H1 (cell line): Measurements from ENCODE around the gene ZNF135. TPM values are rescaled to one million over a fixed set of nuclear protein-coding genes. Genes with fewer than 3 reads are reported as not detected.

Experiments
- BRCA1 ChIP-seq: IDR thresholded peaks from 2 replicates; pipeline ENCODE4 v1.6.1; 2012; ENCODE audit warnings: low read depth, low read length, improper control_type of control experiment
- CEBPB ChIP-seq: IDR thresholded peaks from 2 replicates; pipeline ENCODE4 v1.6.1; 2012; ENCODE audit warnings: low read depth, low read length
- EP300 ChIP-seq, 2 experiments: IDR thresholded peaks; 1 replicate in 1 of 2; 2 replicates in 1 of 2; pipeline ENCODE4 v1.6.1; 2011 to 2012; ENCODE audit warnings: low read depth in 2 of 2, low read length in 2 of 2, mild to moderate bottlenecking in 2 of 2, borderline replicate concordance in 1 of 2, inconsistent platforms in 1 of 2, moderate library complexity in 1 of 2
- JUN ChIP-seq: IDR thresholded peaks from 2 replicates; pipeline ENCODE4 v1.6.1; 2011; ENCODE audit warnings: low read depth, mild to moderate bottlenecking, improper control_type of control experiment, low read length
- NRF1 ChIP-seq: IDR thresholded peaks from 2 replicates; pipeline ENCODE4 v1.6.1; 2011; ENCODE audit warnings: mild to moderate bottlenecking, low read depth, low read length, improper control_type of control experiment
- PHF8 ChIP-seq: fragments of 200-600 bp; sonication (generic); conservative IDR thresholded peaks from 2 replicates; pipeline ENCODE4 v1.7.1; 2012; ENCODE audit warnings: low read depth, mild to moderate bottlenecking, inconsistent platforms, low read length, moderate library complexity
- POLR2A ChIP-seq, 2 experiments: IDR thresholded peaks; 1 replicate in 1 of 2; 2 replicates in 1 of 2; pipeline ENCODE4 v1.6.1; 2011; ENCODE audit warnings: low read depth in 2 of 2, low read length in 2 of 2, mild to moderate bottlenecking in 2 of 2; ENCODE audit errors: control extremely low read depth in 1 of 2
- RAD21 ChIP-seq, 2 experiments: IDR thresholded peaks in 1 of 2; conservative IDR thresholded peaks in 1 of 2; 2 replicates each; pipeline ENCODE4 v1.6.1; 2011; ENCODE audit warnings: low read depth in 2 of 2, low read length in 2 of 2, improper control_type of control experiment in 1 of 2, inconsistent platforms in 1 of 2, mild to moderate bottlenecking in 1 of 2, moderate library complexity in 1 of 2
- SP4 ChIP-seq: IDR thresholded peaks from 2 replicates; pipeline ENCODE4 v1.6.1; 2012; ENCODE audit warnings: low read length, inconsistent platforms
- polyA plus RNA-seq, 7 experiments: library from polyadenylated mRNA; depleted of rRNA in 3 of 7; stranded (reverse) in 5 of 7; unstranded in 2 of 7; fragments of >200 nt in 5 of 7; fragments of 200-250 nt in 2 of 7; gene quantifications; 1 replicate in 5 of 7; 2 replicates in 1 of 7; 4 replicates in 1 of 7; pipeline versions ENCODE4 v1.2.1 to v1.2.3, GENCODE V29; 2011 to 2013; ENCODE audit warnings: missing spikeins in 2 of 7, mixed read lengths in 2 of 7
- total RNA-seq: library from RNA; stranded (reverse); fragmentation: NEBNext Ultra II Directional; extraction: Animal tissue kit (Norgen Biotek cat#: 25700); gene quantifications from 2 replicates; pipeline ENCODE4 v1.2.1, GENCODE V29; 2021

ZNF135 gene
- total and polyA plus RNA-seq, 2 of the 8 experiments (the other 6 are each of a cell fraction or from before 2014, with no cell fraction given) = 5.2 to 7.9 TPM

DNA sequence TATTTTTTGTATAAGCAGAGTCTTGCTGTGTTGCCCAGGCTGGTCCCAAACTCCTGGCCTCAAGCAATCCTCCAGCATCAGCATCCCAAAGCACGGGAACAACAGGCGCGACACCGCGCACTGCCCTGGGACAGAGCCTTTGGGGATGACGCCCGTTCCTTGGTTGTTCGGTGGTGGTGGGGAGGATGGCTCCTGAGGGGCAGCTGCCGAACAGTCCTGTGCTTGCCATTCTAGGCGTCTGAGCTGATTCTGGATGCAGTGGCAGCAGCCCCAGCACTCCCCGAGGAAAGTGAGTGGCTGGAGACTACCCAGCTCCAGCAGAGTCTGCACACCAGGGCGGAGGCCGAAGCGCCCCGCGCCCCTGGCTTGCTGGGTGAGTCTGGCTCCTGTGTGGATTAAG, 6.8 kb upstream of the ZNF135 start (continued):
- TF ChIP-seq EP300 (IDR thresholded peaks at IDR 0.05; ENCODE audit: borderline replicate concordance in 1 of 2, low read depth in 2 of 2, low read length in 2 of 2) (no peak), NRF1 (no peak), CEBPB (no peak), JUN (no peak), SP4 (no peak), PHF8 (no peak), POLR2A (IDR thresholded peaks at IDR 0.05; ENCODE audit: control extremely low read depth in 1 of 2, low read depth in 2 of 2, low read length in 2 of 2) (no peak), BRCA1 (no peak), RAD21 (IDR thresholded peaks at IDR 0.05 in 1 of 2, conservative IDR thresholded peaks at IDR 0.05 in 1 of 2; ENCODE audit: low read depth in 2 of 2, low read length in 2 of 2) (no peak)
